Stimulated activated CD4-positive, alpha-beta T cell treated with anti-CD3 and anti-CD28 coated beads, Interleukin-1b, Interleukin-23, amount 100 ng/mL, for 1 hour (primary cell): ENCODE results near the gene RAP1GAP.
"Not testable (repeated sequence)": the region's sequence is repeated elsewhere in the genome, so short reads cannot be mapped to it uniquely, and the experiment has no call there.

Experiments used
- DNase-seq, 2 donors: peaks; one replicate each; pipeline ENCODE4 v3.0.0-alpha.2; 2020; ENCODE audit warnings: low read depth in 2 of 2

The RAP1GAP gene

GRCh38 chr1:21644348-21644747 lies 24.8 kb downstream of the RAP1GAP start:
- DNase-seq: no peak

DNA sequence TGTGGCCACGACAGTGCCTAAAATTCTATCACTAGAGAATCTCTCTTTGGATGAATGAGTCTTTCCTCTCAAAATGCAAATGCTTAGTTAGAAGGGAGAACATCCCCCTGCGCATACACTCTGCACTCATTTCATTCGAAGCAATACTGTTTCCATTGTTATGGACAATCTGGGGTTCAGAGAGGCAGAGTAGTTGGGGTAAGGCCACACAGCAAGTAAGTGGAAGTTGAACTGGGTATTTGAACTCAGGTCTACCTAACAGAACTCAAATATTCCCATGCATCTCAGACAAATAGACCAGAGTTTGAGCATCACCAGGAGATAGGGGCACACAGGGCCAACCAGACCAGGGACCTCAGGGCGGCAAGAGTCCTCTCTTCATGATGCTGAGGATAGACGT lies 25.5 kb downstream of the RAP1GAP start:
- DNase-seq: no peak

GRCh38 chr1:21641967-21642739 lies 27.0 kb downstream of the RAP1GAP start:
- no peak for DNase-seq

DNA sequence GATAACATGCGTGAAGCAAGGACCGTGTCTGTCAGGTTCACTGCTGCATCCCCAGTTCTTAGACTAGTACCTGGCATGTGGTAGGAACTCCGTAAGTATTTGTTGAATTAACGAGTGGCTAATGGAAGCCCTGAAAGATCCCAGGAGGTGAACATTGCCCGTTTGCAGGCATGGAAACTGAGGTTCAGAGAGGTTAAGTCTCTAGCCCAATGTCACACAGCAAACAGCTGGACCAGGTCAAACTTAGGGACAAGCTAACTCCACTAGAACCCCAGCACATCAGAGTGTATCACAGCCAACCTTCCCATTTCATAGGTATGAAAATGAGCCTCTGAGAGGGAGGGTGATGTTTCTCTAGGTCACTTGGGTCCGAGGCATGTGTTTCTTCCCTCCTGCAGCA lies 27.6 kb downstream of the RAP1GAP start:
- DNase-seq: no peak

- no peak for DNase-seq
Observed at GRCh38 chr1:21641076-21641475, 28.1 kb downstream of the RAP1GAP start.

DNA sequence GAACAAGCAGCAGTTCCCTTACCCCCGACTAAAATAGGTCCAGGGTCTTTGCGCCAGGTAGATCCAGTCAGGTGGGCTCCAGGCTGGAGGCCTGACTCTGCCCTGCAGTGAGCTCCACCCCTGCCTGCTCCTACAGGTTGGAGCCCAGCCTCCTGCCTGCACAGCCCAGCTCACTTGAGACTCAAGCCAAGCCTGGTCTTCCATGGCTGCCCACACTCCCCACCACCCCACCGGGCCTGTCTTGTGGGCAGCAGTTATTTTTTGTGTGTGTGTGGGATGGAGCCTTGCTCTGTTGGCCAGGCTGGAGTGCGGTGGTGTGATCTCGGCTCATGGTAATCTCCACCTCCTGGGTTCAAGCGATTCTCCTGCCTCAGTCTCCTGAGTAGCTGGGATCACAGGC lies 28.5 kb downstream of the RAP1GAP start:
- no peak for DNase-seq

GRCh38 chr1:21639594-21640041 lies 29.5 kb downstream of the RAP1GAP start:
- DNase-seq: no peak

- no peak for DNase-seq
Observed at GRCh38 chr1:21638531-21639341, 30.4 kb downstream of the RAP1GAP start.

DNA sequence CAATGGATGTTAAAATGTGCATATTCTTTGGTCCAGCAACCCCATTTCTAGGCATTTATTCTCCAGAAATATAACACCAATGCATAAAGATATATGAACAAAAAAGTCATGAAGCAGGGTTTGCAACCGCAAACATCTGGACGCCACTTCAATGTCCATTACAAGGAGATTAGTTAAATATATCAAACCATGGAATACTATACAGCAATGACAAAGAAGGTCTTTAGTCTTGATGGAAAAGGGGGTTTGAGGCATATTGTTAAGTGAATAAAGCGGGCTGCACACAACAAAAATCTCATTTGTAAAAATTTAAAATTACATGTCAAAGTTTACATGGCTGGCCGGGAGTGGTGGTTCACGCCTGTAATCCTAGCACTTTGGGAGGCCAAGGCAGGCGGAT lies 31.6 kb downstream of the RAP1GAP start:
- no peak for DNase-seq

DNA sequence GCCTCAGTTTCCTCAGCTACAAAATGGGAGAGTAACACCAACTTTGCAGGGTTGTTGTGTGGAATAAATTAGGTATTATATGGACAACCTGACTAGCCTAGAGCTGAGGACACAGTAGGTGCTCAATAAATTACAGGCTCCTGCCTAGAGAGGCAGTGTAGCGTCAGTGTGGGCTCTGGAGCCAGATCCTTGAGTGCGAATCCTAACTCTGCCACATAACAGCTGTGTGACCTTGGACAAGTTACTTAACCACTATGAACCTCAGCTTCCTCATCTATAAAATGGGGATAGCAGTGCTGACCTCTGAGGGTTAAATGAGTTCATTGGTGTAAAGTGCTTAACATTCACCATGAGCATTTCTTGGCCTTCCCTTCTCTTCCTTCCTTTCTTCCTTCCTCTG lies 33.1 kb downstream of the RAP1GAP start:
- DNase-seq: no peak

DNA sequence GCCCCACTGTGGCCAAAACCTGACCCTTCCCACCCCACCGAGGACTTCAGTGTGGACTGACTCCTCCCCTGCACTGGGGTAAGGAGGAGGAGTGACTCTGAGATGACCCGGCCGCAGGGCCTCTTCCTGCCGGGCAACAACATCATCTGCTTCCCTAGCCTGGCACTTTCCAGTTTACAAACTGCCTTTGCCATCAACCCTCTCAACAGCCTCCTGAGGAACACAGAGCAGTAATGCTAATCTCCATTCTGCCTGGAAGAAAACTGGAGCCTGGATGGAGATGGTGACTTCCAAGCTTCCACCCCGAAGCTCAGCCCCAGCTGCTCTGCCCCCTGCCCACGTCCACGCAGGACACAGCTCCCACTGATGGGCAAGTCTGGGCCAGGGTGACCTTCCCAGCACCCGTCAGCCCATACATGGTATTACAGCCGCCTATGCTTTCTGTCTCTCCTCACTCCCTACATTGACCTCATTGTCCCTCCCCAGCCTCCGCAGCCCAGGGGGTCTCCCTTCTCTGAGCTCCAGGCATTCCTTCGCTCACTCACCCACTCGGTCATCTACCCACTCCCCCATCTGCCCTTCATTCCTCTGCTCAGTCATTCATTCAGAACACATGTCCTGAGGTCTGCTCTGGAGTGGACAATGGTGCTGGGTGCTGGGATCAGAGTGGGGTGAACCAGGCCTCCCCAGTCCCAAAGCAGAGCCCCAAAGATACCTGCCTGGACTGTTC lies 34.2 kb downstream of the RAP1GAP start:
- no peak for DNase-seq

- no peak for DNase-seq
Observed at GRCh38 chr1:21633992-21634805, 35.0 kb downstream of the RAP1GAP start.

DNA sequence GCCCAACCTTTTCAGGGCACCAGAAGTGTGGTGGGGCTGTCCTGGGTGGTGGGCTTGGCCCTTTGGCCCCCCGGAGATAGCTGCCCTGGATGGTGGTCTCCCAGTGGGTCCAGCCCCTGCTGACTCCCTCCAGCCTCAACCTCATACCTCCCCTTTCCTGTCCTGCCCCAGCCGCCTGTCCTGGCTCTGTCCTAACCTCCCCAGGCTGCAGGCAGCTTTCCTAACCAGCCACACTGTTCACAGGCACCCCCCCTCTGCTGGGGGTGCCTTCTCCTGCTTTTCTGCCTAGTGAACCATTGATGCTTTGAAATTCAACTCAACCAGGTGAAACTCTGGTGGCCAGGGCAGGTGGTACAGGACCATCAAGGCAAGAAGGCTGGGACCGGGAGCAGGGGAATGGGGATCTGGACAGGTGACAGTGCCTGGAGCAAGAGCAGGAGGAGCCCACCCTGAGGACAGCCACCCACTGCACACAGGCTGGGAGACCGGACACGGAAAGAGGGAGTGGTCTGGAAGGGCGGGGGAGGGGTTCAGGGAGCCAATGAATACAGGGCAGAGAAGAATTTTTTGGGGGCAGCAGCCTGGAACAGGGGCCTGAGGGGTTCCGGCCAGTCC lies 35.9 kb downstream of the RAP1GAP start:
- no peak for DNase-seq

DNA sequence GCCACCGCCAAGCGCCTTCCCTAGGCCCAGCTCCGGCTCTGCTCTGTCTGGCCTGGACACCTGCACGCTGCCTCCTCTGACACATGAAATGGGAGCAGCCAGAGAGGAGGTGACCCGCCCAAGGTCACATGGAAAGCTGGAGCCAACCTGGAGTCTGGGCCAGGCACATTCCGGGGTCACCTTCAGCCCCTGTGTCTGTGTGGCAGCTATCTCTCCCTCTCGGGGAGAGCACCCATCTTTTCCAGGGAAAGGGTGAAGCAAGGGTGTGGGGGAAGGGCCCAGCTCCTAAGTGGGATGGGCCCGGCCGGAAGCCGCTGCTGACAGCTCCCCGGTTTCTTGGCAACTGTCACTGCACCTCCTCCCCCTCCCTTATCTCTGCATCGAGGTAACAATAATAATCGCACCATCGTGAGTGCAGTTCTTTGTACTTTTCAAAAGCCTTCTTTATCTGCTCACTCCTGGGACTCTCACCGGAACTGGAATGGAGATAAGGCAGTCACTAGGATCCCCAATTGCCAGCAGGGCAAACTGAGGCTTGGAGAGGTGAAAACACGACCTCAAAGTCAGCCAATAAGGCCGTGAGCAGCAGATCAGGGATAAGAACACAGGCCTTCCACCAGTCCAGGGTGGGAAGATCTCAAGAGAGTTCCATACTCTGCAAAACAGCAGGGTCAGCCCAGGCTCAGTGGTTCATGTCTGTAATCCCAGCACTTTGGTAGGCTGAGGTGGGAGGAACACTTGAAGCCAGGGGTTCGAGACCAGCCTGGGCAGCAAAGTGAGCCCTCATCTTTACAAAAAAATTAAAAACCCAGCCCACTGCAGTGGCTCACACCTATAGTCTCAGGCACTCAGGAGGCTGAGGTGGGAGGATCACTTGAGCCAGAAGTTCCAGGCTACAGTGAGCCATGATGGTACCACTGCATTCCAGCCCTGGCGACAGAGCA lies 36.9 kb downstream of the RAP1GAP start:
- no peak for DNase-seq

- not testable (repeated sequence) for DNase-seq
Observed at GRCh38 chr1:21631590-21631943, 37.6 kb downstream of the RAP1GAP start.

DNA sequence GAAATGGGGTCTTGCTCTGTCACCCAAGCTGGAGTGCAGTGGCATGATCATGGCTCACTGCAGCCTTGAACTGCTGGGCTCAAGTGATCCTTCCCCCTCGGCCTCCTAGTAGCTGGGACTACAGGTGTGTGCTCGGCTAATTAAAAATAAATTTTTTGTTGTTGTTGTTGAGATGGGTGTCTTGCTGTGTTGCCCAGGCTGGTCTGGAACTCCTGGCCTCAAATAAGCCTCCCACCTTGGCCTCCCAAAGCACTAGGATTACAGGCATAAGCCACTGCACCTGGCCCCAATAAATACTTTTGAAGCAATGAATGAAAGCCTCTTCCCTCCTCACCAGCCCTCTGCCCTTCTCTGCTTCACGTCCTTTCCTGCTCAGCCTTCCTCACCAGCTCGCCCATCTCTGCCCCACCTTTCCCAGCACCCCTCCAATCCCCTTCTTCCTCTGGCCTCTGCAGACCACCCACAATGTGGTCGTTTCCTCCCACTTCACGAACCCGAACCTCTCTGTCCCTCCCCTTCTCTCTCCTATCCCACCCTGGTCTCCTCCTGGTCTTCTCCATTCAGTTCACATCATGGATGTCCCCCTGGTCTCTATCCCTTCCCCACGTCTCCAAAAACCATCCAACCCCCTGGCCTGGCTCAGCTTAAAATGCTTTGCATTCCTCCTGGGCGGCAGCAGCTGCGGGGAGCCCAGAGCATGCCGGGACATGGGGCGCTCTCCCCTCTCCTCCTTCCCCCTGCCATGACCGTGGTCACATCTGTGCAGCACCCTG lies 38.4 kb downstream of the RAP1GAP start:
- DNase-seq: no peak

- DNase-seq: no peak
Observed at GRCh38 chr1:21629971-21630370, 39.2 kb downstream of the RAP1GAP start.

GRCh38 chr1:21628798-21629393 lies 40.3 kb downstream of the RAP1GAP start:
- DNase-seq: no peak

DNA sequence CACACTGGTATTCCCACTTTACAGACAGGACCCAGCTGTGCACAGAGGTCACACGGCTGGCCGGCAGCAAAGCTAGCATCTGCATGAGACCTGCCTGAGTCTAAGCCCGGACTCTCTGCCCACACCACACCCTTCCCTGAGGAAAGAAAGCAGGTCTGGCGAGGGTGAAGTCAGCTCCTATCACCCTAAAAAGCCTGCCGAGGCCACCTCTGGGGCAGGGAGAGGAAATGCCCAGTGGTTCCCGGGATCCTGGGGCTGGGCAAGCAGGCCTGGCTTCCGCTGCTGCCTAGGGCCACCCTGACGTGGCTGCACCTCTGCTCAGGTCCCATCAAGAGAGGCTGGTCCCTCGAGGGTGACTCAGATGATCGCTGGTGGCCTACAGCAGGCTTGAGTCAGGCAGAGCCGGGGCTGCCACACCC lies 42.2 kb downstream of the RAP1GAP start:
- no peak for DNase-seq
